Calu3 (cell line): Measurements from ENCODE around the gene PTPRG. TPM values are rescaled to one million over a fixed set of nuclear protein-coding genes. Genes with fewer than 3 reads are reported as not detected.

Experiments
- BruUV-seq: library from RNA; stranded (reverse); fragments of 400-500 nt; replicated peaks from 2 replicates; lab custom pipeline; 2021; lab: Mats Ljungman, UMichigan
- CTCF ChIA-PET: fragments of 300-600 bp; sonication (Branson Sonifier 250); formaldehyde crosslinking; loops from one replicate; lab custom pipeline; 2022; ENCODE audit warnings: antibody characterized with exemption; lab: Charles Lee
- DNase-seq: peaks from one replicate; pipeline ENCODE4 v3.0.0; 2022
- H3K27ac Mint-ChIP-seq: one replicate; pipeline ENCODE4 v1.8.0; 2022; ENCODE audit warnings: mixed read lengths; ENCODE audit not compliant: unreplicated experiment
- H3K27me3 Mint-ChIP-seq: one replicate; pipeline ENCODE4 v1.8.0; 2022; ENCODE audit warnings: mixed read lengths; ENCODE audit not compliant: unreplicated experiment
- H3K36me3 Mint-ChIP-seq: one replicate; pipeline ENCODE4 v1.8.0; 2022; ENCODE audit warnings: mild to moderate bottlenecking, moderate library complexity, mixed read lengths; ENCODE audit not compliant: insufficient read depth, unreplicated experiment
- H3K4me1 Mint-ChIP-seq: one replicate; pipeline ENCODE4 v1.8.0; 2022; ENCODE audit warnings: mild to moderate bottlenecking, low read depth, mixed read lengths; ENCODE audit not compliant: unreplicated experiment
- H3K4me3 Mint-ChIP-seq: one replicate; pipeline ENCODE4 v1.8.0; 2022; ENCODE audit warnings: mild to moderate bottlenecking, low read depth, moderate library complexity, mixed read lengths; ENCODE audit not compliant: unreplicated experiment
- H3K9me3 Mint-ChIP-seq: one replicate; pipeline ENCODE4 v1.8.0; 2022; ENCODE audit warnings: low read depth, mixed read lengths; ENCODE audit not compliant: unreplicated experiment
- intact Hi-C: fragments of 100-400 bp; cut with micrococcal nuclease; formaldehyde crosslinking; loops from one replicate; pipeline ENCODE4 v1.10.0; 2022; ENCODE audit not compliant: unreplicated experiment
- total RNA-seq: library from RNA; stranded (reverse); gene quantifications from 2 replicates; pipeline ENCODE4 v1.2.3, GENCODE V29; 2022
- TF ChIP-seq, protein P1 (sequence below): fragments of 200-600 bp; IDR thresholded peaks from one replicate; pipeline ENCODE4 v1.8.0; 2022; ENCODE audit warnings: antibody characterized with exemption; ENCODE audit not compliant: unreplicated experiment

Gene PTPRG
- total RNA-seq, 1 experiment from 2014 or later: 0.35 TPM

DNA sequence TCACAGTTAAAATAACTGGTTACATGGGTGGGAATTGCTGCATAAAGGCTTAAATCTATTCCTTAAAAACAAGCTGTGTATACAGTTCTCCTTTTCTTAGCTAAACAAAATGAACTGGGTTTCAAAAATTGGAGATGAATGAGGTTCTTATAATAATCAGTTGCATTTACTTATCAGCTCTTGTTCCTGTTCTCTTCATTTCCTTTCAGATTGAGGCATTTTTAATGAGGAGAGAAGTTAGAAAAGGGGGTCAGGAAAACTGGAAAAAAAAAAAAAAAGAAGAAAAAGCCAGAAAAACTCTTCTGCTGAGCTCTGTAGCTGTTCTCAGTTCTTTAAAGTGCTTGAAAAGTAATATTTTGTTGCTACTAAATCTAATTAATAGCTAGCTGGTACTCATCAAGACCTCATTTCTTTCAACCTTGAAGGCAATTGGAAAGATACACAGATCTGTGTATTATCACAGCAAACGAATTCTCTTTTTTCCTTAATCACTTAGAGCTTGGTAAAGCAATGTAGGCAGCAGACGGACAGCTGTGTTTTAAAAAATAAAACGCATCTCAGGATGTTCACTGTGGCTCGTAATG is 32.2 kb downstream of the PTPRG start:
- Mint-ChIP-seq H3K9me3 (peaks cover 15% of the 10 kb centered on the region), H3K4me3 (no peak overlapping the region), H3K27me3 (no peaks in the 10 kb centered on the region), H3K27ac (no peak overlapping the region), H3K36me3 (no peaks in the 10 kb centered on the region), H3K4me1 (no peaks in the 10 kb centered on the region)
- TF ChIP-seq, protein P1, sequence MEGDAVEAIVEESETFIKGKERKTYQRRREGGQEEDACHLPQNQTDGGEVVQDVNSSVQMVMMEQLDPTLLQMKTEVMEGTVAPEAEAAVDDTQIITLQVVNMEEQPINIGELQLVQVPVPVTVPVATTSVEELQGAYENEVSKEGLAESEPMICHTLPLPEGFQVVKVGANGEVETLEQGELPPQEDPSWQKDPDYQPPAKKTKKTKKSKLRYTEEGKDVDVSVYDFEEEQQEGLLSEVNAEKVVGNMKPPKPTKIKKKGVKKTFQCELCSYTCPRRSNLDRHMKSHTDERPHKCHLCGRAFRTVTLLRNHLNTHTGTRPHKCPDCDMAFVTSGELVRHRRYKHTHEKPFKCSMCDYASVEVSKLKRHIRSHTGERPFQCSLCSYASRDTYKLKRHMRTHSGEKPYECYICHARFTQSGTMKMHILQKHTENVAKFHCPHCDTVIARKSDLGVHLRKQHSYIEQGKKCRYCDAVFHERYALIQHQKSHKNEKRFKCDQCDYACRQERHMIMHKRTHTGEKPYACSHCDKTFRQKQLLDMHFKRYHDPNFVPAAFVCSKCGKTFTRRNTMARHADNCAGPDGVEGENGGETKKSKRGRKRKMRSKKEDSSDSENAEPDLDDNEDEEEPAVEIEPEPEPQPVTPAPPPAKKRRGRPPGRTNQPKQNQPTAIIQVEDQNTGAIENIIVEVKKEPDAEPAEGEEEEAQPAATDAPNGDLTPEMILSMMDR: no peak
- intact Hi-C loops: no loop called here
- BruUV-seq: no TSS peak
- no peak for DNase-seq
- CTCF ChIA-PET: interaction anchor here (0.6 kb wide), 2 partner anchors 17 to 471 kb away, joined by 3 to 6 read pairs; no protein-coding TSS in a partner anchor

DNA sequence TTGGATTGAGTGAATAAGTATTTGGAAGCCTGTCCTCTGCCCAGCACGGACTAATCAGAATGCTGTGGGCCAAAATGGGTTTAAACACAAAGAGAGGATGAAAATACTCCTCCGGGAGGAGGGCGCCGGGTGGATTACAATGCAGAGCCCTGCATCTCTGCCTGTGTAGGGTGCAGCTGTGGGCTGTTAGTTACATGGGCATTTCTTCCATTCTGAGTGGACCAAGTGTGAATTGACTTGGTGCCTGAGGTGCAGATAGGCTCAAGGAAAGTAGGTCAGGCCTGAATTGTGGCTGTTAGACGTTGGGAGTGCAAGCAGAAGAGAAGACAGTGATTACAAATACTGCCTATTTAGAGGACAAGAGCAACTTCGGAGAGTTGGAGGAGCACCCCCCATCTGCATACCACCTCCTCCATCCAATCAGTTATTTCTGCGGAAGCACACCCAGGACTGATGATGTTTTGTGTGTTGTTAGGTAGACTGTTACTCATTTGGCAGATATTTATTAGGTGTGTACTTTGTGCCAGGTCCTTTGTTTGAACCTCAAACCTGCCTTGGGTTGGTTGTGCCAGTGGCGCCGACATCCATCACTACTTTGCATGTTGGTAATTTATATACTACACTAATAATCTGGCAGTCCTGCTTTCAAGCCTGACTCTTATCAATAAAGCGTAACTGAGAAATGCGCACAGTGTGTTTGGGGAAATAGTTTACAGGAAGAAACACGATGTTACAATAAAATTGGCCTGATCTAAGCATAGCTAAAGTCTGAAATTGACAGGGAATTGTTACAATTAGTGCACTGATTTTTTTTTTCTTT is 33.0 kb downstream of the PTPRG start:
- CTCF ChIA-PET: interaction anchor here (0.6 kb wide), 1 partner anchor 18 kb away, joined by 3 read pairs; no protein-coding TSS in a partner anchor

DNA sequence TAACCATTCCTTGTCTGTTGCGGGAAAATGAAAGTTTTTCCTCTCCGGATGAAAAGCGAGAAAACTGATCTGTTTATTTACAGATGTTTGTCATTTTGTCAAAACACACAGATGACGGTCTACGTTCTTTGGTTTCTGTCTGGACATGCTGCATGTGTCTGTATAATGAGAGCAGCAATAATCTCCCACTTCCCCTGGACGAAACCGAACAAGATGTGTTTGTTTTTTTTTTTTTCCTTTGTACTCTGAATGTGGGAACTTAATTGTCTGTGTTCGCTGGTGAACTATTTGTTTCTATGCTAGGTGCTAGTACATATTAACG is 33.6 kb downstream of the PTPRG start:
- TF ChIP-seq, protein P1: no peak
- intact Hi-C loops: no loop called here
- no peaks in the 10 kb centered on the region for H3K36me3 Mint-ChIP-seq
- peaks cover 11% of the 10 kb centered on the region for H3K9me3 Mint-ChIP-seq
- BruUV-seq: no TSS peak
- CTCF ChIA-PET: no interaction called here
- DNase-seq: no peak
- H3K4me3 Mint-ChIP-seq: no peak overlapping the region
- no peaks in the 10 kb centered on the region for H3K27me3 Mint-ChIP-seq
- no peaks in the 10 kb centered on the region for H3K4me1 Mint-ChIP-seq
- H3K27ac Mint-ChIP-seq: no peak overlapping the region

More for the DNA sequence above, 33.0 kb downstream of the PTPRG start:
- DNase-seq: no peak
- Mint-ChIP-seq H3K4me1 (no peaks in the 10 kb centered on the region), H3K27ac (no peak overlapping the region), H3K27me3 (no peaks in the 10 kb centered on the region), H3K36me3 (no peaks in the 10 kb centered on the region), H3K9me3 (peaks cover 15% of the 10 kb centered on the region), H3K4me3 (no peak overlapping the region)
- TF ChIP-seq, protein P1: no peak
- intact Hi-C loops: no loop called here
- BruUV-seq: no TSS peak

DNA sequence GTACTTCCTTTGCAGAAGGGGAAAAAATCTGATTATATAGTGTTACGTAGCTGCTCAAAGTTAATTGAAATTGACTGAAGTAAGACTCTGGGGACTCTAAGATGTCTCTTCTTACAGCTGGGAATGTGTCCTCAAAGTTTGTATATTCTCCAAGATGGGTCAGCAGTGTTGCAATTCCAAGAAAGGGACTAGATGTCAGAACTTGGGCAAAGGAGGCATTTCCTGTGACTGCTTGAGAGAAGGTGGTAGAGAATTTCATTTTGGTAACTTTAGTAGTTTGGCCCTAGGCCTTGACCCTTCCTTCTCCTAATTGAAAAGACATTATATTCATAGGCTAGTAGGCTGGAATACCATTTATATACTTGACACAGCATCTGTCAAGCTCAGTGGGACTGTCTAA is 33.9 kb downstream of the PTPRG start:
- CTCF ChIA-PET: no interaction called here
- no peak for DNase-seq
- H3K27ac Mint-ChIP-seq: no peak overlapping the region
- TF ChIP-seq, protein P1: no peak
- H3K4me3 Mint-ChIP-seq: no peak overlapping the region
- no peaks in the 10 kb centered on the region for H3K36me3 Mint-ChIP-seq
- no peaks in the 10 kb centered on the region for H3K4me1 Mint-ChIP-seq
- peaks cover 11% of the 10 kb centered on the region for H3K9me3 Mint-ChIP-seq
- no TSS peak for BruUV-seq
- intact Hi-C loops: no loop called here
- H3K27me3 Mint-ChIP-seq: no peaks in the 10 kb centered on the region
